PFSK-1 (cell line): ENCODE results near the gene SLC25A48.

Source experiments
- POLR2AphosphoS5 ChIP-seq: IDR thresholded peaks from 2 replicates; pipeline ENCODE4 v1.6.1; 2012; ENCODE audit warnings: low read depth, mild to moderate bottlenecking, control low read depth, low read length, moderate library complexity
- REST ChIP-seq, 2 experiments: IDR thresholded peaks; 2 replicates each; pipeline versions ENCODE4 v1.6.1 to v1.8.0; 2011 to 2012; ENCODE audit warnings: low read depth in 2 of 2, low read length in 2 of 2, control low read depth in 1 of 2, inconsistent platforms in 1 of 2, mild to moderate bottlenecking in 1 of 2, moderate library complexity in 1 of 2; ENCODE audit not compliant: insufficient read depth in 1 of 2
- SIN3A ChIP-seq: IDR thresholded peaks from 2 replicates; pipeline ENCODE4 v1.6.1; 2012; ENCODE audit warnings: mild to moderate bottlenecking, low read length, moderate library complexity, borderline replicate concordance; ENCODE audit not compliant: insufficient read depth
- TAF1 ChIP-seq: IDR thresholded peaks from 2 replicates; pipeline ENCODE4 v1.6.1; 2012; ENCODE audit warnings: low read length, control low read depth, borderline replicate concordance; ENCODE audit not compliant: insufficient read depth

DNA sequence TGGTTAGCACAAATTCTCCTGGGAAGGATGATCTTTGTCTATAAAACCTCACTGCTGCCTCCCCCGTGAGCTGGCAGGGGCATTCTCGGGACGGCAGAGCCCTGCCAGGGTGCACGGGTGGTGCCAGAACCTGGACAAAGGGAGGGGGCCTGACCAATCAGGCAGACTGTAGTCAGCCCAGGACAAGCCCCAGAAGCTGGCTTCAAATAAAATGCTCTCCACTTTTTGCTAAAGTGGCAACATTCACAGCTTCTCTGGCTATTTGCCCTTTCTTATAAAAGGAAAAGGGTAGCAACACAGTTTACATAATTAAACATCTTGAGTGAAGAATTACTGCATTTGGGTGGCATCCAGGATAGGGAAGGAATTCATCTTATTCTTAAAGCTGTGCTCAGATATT, 46.8 kb downstream of the SLC25A48 start:
- TF ChIP-seq REST (IDR thresholded peaks at IDR 0.05; ENCODE audit: insufficient read depth in 1 of 2, low read depth in 2 of 2, low read length in 2 of 2) (no peak), POLR2AphosphoS5 (no peak), TAF1 (no peak), SIN3A (no peak)
